ENCODE measurements around the gene PHLDB2.

Gene PHLDB2

DNA sequence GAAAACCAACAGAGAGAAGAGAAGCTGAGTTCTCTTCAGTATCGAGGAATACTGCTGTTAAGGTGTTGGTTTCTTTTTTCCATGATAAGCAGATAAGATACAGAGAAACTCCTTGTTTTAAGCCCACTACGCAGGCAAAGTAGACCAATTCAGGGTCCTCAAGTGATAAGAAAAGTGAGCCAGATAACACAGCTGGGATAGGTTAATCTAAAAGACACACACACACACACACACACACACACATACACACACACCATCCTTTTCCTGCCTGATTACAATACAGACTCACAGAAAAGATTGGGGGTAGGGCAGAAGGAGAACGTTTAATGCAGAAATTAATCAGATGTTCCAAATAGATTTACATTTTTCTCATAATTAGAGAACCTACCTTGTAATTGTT lies 6.5 kb upstream of the PHLDB2 start:
- no peak for DNase-seq

DNA sequence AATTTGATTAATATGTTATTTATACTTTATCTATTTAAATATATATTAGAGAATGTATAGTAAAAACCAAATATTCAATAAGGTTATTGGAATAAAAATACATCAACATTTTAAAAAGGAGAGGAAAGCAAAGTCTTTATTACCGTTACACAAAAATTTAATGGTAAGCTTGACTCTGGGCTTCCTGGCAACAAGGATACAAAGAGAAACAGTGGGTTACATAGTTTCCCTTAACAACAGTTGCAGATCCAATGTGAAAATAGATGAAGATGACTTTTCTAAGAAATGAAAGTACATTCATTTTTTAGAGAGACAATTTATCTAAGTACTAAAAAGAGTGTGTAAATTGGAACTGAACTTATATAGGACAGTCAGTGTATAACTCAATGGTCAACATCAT lies 6.0 kb upstream of the PHLDB2 start:
- no peak for DNase-seq

DNA sequence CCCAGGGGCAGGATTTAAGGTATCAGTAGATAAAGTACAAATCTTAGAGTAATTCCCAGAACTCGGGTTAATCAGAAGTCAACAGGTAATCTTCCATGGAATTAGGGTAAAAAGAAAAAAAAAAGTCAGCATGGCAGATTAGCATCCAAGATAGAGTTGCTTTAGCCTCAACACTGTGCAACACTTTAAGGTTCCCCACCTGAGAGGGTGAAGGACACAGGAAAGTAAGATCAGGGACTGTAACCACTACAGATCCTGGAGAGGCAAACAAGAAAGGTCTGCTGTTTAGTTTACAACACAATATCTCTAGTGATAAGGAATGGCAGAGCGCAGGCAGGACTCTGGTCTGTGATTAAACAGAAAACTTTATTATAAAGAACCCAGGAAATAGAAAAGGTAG lies 4.1 kb upstream of the PHLDB2 start:
- DNase-seq, result no peak

DNA sequence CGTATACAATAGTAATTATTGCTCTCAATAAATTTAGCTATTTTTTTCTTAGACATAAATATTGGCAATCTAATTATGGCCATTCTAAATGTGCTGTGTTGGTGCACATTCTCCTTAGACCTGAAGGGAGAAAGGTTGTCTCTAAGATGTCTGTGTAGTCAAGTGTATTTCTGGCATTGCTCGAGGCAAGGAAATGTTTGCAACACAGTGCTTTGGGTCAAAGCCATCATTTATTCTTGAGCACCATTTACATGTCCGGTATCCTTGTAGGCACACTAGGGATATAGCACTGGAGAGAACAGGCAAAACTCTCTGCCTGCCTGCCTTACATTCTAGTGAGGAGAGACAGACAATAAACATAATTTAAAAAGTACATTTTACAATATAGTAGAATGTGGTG lies 2.6 kb upstream of the PHLDB2 start:
- DNase-seq, result no peak

DNA sequence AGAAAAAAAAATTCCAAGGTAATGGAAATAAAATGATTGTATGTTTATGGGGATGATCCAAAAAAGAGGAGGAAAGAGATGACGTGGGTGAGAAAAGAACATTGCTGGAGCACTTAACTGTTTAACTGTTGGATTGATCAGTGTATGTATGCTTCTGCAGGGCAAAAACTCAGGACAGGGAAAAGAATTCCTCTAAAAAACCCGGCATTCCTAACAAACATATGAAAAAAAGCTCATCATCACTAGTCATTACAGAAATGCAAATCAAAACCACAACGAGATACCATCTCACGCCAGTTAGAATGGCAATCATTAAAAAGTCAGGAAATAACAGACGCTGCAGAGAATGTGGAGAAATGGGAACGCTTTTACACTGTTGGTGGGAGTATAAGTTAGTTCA lies 1.6 kb upstream of the PHLDB2 start:
- DNase-seq, result no peak

DNA sequence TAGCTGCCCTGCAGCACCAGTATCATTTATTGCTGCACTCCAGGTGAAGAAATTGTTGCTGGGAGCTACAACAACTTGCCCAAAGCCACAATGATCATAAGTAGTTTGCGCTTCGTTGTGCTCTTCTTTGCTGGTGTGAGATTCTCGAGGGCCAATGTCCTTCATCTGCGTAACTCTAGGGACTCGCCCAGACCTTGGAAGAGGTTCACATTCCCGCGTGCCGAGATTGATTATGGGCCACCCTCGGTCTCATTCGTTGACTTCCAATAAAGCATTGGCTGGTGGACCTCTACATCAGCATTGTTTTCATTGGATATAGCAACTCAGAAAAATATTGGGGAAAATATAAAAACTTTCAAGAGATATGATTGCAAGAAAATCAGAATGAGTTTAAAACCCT lies 423 bp upstream of the PHLDB2 start:
- DNase-seq, result peak; percentile 19

DNA sequence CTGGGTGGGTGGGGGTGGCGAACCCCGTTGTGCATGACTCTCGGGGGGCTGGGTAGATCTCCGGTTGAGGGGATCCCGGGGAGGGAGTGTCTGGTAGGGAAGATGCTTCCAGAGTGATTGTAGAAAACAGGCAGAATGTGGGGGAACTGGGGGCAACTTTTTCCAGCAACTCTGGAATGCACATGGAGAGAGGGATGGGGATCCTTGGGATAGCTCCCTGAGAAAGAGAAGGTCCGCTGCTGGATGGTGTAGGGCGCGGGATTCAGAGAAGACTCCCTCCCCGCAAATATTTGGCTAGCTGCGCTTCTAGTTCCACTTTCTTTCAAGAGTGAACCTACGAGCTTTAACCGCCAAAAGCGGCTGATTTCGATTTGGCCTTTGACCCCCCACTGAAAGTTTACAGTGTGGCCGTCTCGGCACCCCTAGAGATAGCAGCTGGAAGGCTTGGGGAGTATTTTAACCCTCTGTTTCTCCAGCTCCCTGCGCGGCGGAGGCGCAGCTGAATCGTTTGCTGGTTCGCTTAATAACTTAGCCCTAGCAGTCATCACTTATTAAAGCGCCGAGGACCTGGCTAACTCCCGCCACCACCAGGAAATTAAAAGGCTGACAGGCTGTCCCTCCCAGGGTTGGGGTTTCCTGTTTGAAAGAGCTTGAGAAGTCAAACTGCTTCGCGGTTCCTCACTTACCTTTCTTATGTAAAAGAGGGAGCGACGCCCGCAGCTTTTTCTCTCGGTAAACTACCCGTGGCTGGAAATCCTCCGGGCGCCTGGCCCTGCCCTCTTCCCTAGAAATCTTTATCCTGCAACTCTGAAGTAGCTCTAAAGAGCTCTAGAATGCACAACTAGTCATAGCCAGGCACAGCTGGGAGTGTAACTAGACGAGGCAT lies 1.2 kb downstream of the PHLDB2 start:
- peak; percentile 80 for DNase-seq

DNA sequence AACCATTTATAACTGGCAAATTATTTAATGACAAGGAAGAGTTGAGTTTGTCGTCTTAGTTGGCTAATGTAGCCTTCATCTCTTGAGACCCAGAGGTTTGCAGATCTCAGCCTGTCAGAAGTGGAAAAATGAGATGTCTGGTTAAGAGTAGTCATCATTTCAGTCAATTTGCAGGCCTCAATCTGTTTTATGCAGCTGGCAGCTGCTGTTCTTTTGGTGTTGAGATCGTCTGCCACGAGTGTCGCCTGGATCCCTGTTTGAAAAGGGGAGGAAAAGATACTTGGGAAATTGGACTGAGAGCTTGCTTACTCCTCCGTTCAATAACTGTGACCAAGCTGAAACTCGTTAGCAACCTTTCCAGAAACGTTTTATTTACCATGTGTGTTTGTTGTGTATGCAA lies 2.3 kb downstream of the PHLDB2 start:
- DNase-seq, result no peak

DNA sequence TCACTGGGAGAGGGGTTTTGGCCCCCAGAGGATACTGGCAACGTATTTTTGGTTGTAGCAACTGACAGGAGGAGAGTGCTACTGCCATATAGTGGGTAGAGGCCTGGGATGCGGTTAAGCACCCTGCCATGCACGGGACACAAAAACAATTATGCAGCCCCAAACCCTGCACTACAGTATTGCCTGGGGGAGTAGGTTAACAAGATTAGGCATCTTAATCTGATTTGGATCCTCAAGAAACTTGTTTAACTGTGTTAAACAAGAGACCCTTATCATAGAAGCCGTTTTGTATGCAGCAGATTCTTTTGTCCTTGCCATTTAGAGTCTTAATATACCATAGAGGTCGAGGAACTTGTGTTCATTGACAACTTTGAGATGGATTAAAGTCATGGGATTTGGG lies 3.4 kb downstream of the PHLDB2 start:
- DNase-seq, result no peak

DNA sequence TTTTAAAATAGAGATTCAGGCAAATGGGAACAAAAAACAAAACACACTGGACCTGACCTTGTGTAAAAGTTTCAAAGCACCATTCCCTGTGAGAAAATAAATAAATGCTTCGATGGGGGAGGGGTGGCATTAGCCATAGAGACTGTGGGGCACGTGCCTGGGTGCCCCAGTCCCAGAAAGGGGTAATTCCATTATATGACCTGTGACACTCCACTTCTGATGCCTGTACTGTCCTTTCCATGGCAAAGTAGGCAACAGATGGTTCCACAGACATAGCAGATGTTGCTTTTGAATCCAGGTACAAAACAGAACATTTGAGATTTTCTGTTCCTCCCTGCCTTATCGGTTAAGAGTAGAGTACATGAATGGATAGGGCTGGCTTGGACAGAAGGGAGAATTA lies 3.9 kb downstream of the PHLDB2 start:
- DNase-seq, result no peak

DNA sequence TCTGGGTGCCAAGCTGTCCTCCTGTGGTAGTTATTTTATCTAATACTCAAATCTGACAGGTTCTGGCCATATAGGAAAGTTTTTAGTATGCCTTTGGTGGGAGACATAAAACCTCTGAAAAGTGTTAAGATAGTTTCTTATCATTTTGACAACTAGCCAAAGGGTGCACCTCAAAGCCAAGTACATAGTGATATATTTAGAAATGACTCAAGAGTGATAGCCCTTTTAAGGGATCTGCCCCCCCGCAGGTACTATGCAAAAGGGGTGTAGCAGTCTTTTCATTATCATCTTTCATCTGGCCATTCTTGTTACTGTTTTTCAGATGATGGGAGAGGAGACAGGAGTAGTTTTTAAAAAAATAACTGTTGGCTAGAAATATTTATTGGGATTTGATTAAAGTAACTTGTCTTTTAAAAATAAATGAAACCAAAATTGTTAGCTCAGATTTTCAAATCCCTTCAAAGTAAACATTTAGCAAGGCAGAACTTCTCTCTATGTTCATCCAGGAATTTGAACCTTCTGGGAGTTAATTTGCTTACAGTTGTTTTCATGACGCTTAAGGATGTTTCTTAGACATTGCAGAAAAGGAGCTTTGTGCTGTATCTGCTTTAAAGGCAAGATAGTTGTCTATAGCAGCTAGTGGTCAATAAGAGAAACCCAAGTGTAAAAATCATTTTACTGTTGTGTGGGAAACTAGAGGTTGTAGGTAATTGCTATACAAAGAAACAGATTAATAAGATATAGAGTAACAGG lies 5.1 kb downstream of the PHLDB2 start:
- DNase-seq, result no peak

DNA sequence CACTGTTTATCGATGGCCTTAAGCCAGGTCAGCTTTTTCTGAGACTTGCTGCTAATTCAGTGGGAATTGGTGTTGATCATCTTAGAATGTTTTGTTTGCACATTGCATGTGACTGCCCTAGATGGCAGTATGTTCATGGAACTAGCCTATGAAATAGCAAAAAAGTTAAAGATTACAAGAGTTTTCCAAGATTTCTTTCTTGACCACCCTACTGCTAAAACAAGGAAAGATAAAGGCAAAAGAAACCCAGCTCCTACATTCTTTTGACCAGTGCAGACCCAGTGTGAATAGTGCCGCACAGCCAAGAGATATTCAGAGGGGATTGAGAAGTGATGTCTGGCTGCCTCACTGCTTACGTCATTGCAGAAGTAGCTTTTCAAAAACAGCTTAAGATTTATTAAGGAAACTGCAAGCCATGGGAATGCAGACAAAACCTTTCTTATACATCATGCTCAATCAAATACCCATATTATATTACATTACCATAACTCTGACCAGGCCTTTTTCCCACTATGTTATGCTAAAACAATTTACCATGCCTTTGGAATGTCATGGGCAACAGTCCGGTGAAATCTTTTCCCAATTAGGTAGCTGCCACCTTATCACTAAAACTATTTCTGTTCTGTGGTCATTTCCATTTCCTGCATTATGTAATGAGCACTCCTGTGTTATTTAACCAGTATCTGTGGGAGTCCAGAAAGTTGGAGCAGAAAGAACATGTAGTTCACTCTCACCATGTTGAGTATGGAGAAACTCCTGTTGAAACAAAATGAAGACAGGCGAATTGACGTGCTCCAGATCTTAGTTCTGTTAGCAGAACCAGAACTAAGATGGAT lies 6.0 kb downstream of the PHLDB2 start:
- no peak for DNase-seq

DNA sequence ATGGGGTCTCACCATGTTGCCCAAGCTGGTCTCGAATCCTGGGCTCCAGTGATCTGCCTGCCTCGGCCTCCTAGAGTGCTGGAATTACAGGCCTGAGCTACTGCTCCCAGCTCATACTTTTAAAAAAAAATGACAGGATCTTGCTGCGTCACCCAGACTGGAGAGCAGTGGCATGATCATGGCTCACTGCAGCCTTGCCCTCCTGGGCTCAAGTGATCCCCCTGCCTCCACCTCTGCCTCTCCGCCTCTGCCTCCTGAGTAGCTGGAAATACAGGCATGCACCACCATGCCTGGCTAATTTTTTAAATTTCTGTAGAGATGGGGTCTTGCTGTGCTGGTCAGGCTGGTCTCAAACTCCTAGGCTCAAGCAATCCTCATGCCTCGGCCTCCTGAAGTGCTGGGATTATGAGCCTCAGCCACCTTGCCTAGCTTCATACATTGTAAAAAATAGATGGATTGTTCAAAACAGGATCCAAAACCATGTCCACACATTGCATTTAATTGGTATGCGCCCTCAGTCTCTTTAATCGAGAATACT lies 8.9 kb downstream of the PHLDB2 start:
- no peak for DNase-seq

DNA sequence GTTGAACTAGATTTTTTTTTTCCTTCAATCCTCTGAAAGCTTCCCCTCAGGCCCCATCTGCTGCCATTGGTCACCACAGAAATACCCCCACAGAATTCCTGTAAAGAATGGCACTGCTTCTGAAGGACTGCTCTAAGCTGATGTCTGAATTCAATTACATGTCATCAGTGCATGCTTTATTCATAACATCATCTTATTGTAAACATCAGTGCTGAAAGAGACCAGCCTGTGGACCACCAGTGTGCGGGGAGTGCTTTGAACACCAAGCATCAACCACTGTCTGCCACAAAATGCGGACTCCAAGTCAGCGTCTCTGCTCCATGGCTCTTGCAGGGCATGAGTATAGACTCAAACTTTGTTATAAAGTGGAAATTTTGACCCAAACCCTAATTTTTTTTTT lies 11.6 kb downstream of the PHLDB2 start:
- no peak for DNase-seq

DNA sequence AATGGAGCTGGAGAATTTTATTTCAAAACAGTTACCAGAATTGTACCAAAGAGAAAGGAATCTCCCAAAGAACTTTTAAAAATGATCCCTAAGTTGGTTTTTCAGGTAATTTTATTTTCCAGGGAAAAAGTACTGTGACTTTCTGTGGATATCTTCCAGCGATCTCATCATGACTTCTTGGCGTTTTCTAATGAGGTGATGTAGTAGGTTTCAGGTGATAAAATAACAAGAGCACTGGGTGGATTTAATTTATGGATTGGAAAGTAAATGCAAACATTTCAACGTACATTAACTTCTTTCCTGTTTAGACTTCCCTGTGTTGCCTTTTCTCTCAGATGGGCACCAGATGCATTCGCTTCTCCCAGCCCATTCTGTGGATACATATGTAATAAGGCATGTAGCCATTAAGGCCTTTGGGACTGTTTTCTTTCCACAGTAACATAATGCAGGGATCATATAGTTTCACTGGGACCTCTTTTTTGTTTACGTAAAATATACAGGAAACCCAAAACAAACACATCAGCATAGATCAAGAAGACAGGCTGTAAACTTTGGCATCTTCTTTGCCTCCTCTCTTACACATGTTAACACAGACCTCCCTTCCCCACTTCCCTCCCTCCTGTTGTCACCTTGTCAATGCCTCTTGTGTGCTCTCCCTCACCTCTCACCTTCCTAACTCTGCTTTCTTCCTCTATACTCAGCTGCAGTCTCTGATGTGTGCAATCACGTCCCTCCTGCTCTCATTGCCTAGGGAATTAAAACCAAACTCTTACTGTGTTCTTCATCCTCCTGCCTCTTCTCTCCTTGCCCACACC lies 13.0 kb downstream of the PHLDB2 start:
- no peak for DNase-seq

DNA sequence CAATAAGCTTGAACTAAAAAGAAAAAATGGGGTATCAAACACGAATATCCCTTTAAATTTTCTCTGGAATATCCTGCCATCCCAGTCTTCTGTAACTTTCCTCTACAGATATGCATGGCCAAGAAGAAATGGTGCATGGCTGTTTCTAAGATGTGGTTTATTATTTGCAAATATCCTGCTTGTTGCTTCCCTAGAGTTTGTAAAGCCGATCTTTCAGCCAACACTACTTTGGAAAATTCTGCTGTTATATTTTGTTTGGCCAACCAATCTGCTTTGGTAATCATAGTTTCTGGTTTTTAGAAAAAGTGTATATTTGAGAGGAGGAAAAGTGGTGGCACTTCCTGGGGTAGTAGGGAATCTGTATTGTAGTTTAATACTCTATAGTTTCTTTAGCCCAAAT lies 13.9 kb downstream of the PHLDB2 start:
- DNase-seq, result peak; percentile 24

DNA sequence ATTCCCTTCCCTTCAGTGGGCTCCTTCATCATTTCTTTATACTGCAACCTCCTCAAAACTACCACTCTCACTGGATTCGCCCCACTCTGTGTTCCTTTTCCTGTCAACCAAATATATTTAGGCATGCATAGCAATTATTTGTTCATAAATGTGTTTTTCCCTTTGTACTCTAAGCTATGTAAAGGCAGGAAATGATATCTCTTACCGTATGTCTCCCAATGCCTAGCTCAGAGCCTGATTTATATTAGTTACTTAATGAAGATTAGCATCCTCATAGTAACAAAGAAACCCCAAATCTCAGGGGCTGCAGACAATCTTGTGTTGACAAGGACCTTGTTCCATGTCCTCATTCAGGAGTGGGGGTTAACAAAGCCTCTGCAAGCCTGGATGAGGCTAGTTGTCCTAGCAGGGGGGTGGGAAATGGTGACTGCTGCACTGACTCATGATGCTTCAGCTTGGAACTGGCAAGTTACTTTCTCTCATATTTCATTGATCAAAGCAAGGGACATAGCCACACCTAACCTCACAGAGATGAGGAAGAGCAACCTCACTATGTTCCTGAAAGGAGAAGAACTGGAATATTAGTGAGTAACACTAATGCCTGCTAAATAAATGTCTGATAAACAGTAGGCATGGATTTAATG lies 15.2 kb downstream of the PHLDB2 start:
- DNase-seq, result no peak

DNA sequence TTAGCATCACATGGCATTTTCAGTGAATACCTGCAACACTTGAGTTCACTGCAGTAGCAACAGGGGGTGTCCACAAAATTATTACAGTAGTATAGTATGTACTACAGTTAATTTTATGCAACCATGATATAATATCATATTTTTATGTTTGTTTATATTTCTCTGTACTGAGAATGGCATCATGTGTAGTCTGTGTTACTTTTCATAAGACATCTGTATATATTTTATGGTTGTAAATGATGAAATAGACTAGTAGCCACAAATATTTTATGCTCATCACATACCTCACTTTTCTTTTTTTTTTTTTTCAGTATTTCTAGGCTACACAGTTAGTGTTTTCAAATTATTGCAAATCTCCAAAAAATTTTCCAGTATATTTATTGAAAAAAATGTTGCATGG lies 22.4 kb downstream of the PHLDB2 start:
- DNase-seq, result no peak

DNA sequence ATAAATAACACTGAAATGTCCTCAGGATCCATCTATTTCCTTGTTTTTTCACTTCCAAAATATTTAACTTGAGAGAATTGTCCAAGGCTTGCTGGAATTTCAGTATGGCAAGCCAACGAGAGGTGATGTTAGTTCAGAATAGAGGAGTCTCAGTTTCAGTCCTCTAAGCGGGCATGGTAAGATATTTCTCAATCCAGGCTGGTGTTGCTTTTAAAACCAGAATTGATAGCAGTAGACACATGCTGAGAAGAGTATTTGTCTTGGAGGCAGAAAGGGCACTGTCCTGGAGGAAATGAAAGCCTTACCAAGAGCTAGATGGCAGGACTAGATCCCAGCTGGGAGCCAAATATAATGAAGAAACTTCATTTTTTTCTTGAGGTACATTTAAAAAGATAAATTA lies 23.1 kb downstream of the PHLDB2 start:
- no peak for DNase-seq

DNA sequence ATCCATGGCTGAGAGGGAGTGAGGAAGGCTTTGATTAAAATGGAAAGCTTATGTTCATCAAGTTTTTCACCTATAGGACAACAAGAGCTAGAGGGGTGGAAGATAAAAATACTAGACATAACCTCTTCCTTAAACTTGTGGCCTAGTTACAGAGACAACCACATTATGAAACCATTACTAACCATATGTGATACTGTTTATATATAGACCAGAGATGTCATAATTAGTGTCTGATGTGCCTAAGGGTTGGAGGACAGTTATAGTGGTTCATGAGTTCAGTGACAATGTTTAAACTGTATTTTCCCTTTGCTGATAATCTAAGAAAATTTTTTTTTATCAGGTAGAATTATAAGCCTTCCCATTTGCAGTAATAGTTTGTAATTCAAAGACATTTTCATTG lies 23.7 kb downstream of the PHLDB2 start:
- DNase-seq, result no peak

DNA sequence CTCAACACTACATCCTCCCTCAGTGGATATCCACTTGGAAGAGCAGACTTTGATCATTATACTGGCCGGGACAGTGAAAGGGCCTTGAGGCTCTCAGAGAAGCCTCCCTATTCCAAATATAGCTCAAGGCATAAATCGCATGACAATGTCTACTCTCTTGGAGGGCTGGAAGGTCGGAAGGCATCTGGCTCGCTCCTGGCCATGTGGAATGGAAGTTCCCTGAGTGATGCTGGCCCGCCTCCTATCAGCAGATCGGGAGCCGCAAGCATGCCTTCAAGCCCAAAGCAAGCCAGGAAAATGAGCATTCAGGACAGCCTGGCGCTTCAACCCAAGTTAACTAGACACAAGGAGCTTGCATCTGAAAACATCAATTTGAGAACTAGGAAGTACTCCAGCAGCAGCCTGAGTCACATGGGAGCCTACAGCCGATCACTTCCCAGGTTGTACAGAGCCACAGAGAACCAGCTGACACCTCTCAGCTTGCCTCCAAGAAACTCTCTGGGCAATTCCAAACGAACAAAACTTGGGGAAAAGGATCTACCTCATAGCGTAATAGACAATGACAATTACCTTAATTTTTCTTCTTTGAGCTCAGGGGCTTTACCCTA lies 25.4 kb downstream of the PHLDB2 start:
- no peak for DNase-seq

Data from DMS79 treated with DMSO at 0.1 percent for 48 hours (cell line).